ENCODE results near the gene ROR1.

The ROR1 gene

DNA sequence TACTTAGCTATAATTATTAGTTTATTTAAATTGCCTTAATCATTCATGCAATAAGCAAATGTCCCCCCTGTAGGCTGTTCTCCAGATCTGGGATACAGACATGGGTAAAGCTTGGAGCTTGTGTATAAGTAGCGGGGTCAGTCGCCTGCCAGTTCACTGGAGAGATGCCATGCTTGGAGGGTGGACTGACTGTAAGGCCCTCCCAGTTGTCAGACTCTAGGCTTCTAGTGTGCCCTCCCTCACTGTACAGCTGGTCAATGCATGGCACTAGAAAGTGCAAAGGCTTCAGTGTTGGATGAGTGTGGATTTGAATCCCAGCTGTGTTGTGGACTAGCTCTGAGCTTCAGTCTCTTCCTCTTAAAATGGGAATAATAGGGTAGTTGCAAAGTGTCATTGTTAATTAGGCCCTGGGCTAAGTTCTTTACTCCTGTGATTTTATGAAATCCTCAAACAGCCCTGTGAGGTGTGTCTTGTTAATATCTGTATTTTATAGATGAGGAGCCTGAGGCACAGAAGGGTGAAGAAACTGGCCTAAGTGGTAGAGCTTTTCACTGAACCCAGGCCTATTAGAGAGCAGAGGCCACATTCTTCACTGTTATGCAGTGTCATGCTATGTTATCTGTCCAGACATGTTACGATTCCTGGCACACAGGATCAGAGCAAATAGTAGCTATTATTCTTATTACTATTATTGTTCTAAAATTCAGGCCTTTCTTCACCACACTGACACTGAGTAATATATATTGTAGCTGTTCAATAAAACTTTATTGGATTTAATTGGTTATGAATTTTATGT is 85.9 kb downstream of the ROR1 start:
- DNase-seq = no peak

DNA sequence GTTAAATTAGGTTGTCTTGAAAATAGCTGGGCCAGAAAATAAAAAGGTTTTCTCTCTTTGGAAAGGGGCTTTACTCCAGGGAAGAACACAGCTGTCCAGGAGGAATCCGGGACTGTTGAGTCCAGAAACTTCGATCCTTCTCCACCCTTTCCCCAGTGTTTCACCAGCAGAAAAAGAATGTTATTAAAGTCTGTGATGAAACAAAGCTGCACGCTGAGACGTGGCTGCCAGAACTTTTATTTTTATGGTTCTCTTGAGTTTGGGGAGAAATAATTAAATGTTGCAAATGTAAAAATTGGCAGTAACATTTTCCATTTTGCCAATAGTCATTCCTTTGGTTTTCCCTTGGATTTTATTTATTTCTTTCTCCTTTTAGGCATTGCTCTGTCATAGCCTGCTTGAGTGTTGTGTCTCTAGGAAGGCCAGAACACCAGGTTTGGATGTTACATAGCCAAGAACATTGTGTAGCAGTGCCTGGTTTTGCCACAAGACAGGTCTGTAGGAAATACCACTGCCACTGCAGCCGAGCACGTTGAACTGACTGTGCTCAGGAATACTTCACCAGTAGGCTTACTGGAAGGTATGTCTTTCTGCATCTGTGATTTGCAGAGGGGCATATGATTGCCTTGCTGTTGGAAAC is 87.4 kb downstream of the ROR1 start:
- DNase-seq = peak; percentile 26

DNA sequence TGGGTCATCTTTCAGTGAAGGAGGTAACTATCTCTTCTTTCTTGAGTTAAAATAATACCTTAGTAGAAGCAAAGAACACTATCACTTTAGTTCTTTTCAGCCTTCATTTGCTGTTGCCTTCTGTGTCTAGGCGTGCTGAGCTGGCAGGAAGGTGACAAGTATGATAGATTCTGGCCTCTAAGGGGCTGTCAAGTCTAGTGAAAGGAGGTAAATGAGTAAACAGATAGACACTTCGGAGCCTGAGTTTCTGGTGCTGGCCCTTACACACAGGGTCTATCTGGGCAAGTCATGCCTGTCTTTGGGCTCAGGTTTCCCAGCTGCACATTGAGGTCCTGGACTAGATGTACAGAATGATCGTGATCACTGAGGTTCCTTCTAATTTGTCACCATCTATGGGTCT is 89.3 kb downstream of the ROR1 start:
- DNase-seq = no peak

DNA sequence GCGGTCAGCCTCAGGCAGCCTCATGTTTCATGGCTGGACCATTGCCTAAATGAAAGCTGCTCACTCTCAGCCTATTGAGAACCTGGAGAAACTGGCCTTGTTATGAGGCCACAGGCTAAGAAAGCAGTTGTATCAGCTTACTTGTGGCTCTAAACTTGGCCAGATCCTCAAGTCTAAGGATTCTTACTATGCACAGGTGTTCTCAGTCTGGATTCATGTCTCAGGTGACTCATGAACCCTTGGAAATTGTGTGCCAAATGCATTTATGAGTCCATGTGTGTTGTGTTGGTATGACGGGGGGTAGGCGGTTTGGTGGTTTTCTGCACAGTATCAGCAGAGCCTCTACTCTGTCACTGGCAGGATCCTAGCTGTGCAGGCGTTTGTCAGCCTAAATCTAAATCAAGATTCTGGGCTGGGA is 90.4 kb downstream of the ROR1 start:
- no peak for DNase-seq

DNA sequence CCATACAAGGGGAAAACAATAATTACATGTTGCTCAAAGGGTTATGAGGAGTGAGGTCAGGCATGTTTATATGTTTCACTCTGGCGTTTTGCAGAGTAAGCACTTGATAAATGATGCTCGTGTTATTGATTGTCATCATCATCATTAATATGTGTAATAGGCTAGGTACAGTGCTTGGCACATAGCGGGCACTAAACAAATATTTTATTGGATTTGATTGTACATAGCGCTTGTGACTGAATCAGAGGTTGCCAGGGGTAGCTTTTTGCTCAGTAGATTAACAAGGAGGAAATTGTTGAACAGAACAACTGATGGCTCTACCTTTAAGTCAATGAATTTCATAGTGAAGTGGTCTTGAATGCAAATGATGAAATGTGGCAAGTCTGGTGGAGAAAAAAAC is 91.7 kb downstream of the ROR1 start:
- no peak for DNase-seq

DNA sequence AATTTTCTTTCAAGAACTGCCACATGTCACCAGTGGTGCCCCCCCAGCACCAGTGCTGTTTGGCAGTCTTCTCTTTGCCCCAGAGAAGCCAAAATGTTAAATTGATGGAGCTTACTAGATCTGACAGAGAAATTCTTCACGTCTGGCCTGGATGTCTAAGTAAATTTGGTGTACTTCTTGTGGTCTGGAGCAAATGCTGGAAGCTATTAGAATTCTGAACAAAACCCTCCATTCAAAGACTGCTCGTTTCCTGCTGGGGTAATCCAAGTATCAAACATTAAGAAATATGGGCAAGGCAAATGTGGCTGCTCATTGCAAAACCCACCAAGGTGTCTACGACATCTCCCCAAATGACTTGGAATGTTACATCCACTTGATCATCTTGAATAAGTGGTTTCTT is 92.3 kb downstream of the ROR1 start:
- DNase-seq = no peak

DNA sequence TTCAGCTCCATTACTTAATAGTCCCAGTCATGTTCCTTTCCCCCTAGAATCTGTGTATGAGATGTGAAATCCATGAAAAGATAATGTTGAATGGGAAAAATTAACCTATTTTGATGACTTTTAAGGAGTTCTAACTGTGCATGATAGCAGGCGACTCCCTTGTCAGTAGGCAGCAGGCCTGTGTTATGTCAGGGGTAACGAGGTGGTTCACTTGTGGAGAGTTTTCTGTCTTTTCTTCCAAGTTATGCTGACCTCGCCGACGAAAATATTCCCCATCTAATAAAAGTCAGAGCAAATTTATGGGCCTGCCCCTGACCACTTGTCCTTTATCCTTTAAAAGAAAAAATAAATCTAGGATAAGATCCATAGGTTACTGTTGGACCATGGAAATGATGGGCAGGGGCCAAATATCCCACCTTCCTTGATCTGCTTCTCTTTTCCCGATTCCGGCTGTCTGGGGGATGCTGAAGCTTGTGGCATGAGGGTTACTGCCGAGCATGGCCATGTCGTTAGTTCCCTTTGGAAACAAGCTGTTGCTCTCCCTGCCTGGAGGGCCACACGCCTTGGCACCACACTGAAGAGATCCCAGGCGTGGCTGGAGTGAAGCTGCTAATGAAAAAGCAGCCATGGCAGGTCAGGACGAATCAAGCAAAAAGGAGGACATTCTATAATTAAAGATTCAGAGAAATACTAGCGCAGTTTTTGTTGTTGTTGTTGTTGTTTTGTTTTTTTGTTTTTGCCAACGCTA is 93.8 kb downstream of the ROR1 start:
- no peak for DNase-seq

DNA sequence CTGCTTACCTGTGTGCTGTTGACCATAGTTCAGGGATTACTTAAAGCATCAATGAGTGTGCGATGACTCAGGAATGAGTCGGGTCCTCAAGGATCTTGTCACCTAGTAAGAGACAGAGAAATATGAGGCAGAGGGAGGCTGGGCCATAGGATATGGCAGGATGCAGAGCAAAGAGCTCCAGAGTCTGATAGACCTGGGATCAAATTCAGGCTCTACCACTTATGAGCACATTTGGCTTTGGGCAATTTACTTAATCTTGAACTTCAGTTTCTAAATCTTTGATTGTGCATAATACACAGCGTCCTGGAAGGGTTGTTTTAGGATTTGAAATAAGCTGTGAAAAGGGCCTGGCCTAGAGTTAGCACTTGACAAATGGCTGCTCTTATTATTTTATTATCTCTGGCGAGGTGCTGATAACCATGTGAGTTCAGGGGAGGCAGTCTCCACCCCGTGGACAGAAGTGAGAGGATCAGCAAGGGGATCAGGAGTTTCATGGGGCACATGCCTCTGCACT is 94.5 kb downstream of the ROR1 start:
- peak; percentile 44 for DNase-seq

DNA sequence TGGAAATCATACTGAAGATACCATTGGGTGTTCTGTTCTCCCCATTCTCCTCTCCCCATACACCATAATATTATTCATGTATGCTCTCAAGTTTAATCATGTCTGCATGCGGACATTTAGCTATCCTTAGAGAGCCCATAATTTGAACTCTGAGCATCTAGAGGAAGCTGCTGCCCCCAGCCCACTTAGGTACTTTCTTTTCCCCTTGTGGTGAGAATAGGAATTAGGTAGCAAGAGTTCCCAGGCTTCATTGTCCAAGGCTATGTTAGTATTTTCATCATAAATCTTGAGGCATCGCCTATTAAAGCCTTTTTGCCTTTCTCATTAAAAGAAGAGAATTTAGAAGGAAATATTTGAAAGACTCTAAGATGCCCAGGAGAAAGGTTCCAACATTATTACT is 96.3 kb downstream of the ROR1 start:
- DNase-seq = no peak

DNA sequence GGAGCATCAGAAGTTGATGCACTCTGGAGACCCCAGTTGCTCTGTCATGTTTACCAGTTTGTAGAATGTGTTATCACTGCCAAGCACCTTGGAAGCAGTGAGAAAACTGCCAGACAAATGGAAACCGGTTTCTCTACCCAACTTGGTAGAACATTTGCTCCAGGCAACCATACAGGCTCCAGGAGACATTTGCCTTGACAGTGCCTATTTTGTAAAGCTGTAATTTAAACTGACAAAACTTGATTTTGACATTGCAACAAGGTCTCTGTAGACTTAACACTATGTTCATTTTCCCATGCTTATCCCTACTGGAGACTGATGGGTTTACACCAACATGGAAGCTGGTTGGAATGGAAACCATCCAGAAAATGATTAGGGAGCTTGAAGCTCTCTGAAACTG is 97.6 kb downstream of the ROR1 start:
- no peak for DNase-seq

DNA sequence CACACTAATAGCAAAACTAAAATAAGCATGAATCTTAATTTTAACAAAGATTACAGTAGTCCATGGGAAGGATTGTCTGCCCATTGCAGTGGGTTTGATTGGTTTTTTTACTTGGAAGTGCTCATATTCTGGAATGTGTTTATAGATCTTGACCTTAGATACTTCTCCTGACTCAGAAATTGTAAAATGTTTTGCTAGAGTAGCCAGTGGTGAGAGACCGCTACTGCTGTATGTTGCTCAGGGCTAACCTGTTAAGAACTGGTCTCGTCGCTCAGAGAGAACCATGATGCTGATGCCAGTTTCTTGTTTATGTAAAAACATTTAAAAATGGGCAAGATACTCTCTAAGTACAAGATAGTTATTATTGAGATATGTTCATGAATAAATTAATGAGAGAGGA is 99.9 kb downstream of the ROR1 start:
- DNase-seq = peak; percentile 26

DNA sequence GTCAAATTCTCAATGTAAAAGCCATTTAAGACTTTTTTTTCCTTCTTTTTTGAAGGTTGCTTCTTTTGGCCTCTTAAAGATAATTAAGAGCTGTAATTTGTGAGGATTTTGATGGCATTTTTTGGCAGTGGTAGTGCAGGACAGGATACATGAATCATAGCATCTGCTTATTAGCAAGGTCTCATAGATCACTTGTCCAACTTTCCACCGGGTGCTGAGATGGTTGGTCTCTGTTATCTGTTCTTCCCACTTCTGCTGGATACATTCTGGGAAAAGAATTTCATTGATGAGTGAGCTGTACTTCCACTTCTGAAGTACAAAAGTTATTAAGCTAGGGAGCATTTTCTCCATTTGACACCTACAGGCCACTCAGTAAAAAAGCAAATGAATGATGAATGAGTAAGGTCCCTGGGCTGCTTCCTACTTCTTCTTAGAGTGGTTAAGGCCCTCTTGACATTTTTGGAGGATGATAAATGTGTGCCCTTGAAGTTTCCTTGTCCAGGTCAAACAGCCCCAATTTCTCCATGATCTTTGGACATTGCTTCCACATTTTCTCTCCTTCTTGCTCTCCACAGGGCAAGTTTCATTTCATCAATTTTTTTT is 100.6 kb downstream of the ROR1 start:
- peak; percentile 61 for DNase-seq

DNA sequence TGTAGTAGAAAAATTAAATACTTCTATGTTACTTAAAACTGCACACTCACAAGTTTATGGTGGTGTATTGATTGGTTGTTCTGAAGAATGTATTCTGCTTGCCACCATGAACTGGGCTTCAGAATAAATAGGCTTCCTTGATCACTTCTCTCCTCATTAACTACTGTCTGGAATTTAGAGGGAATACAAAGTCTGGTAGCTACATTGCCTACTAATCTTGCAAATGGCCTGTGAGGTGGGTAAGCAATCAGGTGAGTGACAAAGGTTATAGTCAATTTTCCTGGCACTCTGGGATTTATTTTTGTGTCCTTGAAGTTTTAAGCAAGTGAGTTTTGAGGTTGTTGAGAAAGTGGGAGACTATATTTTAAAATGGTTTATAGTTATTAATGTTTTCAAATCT is 101.8 kb downstream of the ROR1 start:
- DNase-seq = no peak

DNA sequence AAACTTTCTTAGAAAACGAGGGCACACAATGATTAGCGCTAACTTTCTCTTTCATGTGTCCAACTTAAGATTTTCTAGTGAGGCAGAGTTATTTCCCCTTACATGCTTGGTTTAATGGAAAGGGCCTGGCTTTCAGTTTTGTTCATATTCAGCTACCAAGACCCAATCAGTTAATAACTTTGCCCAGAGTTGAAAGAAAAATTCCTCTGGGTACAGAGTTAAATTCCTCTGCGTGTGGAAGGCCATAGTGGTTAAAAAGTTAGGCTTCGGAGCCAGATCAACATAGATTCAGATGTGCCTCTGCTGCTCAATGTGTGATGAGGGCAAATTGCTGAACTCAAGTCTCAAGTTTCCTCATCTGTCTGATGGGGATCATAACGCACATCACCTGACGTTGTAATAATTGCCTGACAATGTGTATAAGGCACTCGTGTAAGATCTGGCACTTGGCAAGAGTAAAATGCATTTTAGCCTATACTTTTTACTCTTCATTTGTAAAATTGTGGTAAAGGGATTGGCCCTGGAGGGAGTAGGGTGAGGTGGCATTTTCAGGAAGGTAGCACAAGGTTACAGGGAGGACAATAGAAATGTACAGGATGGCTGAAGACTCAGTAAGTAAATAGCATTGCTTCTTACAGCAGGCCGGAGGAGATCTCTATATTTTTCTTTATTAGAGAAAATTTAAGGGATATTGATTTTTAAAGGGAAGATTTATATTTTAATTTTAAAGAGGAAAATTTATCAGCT is 103.4 kb downstream of the ROR1 start:
- no peak for DNase-seq

DNA sequence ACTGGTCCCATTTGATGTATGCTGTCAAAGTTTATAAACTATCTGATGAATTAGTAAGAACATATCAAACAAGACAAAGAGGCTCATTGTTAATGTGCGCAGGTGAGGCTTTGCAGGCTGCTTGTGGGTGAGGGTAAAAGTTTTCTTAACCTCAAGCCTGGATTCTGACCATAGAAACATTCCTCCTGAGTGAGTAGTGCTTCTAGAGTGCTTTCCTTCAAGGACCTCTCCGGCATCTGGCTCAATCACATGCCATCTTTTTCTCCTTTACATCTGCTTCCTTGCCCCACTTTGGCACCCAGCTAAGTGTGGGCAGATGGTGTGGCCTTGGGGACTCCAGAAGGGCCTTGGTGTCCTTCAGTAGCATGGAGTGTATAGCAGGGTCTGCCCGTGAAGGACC is 104.0 kb downstream of the ROR1 start:
- peak; percentile 35 for DNase-seq

DNA sequence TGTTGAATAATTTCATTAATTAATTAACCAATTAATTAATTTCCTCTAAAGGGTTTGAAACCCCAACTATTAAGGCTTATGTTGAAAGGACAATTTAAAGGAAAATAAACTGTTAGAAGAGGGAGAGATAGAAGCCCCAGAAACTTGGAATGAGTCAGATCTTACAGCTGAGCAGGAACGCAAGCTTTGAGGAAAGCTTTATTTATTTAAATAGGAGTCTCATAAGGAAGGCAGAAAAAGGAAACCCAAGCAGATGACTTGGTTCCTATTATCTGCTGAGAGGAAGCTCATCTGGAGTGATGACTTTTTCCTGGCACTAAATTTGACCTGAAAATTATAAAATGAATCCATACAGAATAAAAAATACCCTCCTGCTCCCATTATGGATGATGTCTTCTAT is 105.1 kb downstream of the ROR1 start:
- DNase-seq = no peak

DNA sequence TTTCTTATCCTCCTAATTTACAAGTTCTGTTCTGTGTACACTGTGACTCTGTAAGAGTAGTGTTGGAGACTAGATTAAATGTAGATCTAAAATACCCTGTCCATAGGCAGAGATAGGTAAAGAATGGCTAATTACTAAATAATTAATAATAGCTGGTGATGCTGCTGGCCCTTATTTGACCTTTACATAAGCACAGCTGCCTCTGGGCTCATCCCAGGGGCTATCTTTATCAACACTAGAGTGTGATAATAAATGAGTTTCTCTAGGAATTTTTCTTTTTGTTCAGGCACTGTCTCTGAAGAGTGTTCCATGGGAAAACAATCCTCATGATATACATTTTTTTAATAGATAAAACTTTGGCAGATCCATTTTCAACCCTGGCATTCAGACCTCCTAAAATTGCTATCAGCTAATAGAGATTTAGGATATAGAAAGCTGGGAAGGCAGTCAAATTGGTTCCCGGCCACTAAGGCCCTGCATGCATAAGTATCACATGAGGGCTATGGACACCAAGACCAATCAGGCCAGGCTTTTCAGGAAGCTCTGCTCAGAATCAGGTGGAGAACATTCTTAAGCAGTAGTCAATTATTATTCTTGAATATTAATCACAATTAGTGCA is 107.2 kb downstream of the ROR1 start:
- DNase-seq = no peak

DNA sequence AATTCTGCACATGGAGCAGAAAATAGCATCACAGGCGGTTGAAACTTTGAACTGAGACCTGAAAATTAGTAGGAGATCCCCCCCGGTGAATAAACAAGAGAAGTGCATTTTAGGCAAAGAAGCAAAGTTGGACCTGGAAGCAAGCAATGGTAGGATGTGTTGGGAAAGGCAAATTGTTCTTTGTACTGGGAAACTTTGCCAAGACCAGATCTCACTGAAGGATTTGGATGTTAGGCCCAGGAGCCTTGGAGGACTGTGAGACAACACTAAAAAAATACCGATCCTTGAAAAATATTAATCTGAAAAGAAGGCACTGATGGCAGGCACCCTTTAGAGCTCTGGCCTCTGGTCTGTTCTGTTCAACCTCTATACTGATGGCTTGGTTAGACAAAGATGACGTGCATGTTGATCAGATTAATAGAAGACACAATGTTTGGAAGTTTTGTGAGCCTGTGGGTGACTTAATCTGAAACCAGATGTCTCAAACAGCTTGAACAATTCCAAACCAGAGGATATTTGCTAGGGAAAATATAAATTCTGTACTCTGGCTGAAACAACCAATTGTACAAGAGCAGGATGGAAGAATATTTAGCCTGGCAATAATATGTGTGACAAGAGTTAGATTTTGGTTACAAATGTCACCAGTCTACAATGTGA is 108.4 kb downstream of the ROR1 start:
- DNase-seq = no peak

DNA sequence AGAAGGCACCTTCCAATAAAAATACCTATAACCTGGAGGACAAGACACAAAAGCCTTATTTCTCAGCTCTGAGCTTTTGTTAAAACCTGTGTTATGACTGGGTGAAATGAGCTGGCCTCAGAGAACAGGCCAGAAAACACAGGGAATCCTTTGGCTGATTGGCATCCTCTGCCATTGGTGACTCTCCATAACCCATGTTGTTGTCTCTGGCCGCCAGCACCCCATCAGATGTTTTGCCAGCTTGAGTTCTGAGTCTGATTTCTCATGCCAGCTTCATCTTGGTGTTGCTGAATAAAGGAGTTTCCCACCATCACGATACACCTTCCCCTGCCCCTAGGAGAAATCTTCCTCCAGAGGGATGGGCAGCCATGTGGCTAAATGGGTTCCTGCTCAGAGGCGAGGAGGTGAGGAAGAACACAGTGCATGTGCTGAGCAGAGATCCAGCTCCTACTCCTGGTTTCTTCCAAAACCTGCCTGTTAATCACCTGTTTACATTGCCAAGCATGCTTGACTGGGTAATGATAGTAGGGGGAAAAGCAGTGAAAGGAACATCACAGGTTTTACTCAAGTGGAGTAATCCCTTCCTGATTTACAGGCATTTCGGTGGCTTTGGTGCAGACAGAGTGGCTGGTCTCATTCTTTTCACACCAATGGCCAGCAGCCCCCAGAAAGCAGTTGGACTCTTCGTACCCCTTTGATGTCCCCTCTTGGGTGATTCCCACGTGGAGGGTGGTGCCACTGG is 109.8 kb downstream of the ROR1 start:
- no peak for DNase-seq

DNA sequence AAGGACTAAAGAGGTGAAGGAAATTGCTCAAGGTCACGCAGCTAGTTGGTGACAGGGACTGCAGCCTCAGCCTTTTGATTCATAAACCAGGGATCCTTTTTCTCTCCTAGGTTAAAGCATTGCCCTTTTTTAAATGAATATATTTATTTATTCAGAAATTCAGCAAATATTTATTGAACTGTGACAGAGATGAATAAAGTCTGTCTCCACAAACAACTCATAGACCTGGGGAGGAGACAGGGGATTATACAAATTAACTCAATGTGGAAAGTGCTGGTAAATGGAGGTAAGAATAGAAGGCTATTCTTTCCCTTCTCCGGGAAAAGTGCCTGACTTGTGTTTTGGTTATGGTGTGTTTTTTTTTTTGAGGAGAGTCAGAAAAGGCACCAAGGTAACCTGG is 110.7 kb downstream of the ROR1 start:
- DNase-seq = no peak

DNA sequence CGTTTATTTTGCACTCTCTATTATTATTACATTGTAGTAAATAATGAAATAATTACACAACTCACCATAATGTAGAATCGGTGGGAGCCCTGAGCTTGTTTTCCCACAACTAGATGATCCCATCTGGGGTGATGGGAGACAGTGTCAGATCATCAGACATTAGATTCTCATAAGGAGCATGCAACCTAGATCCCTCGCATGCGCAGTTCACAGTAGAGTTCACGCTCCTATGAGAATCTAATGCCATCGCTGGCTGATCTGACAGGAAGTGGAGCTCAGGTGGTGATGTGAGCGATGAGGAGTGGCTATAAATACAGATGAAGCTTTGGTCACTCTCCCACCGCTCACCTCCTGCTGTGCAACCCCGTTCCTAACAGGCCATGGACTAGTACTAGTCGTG is 112.1 kb downstream of the ROR1 start:
- no peak for DNase-seq
